GM12875 (cell line): ENCODE measurements around the gene MSANTD7.

Experiments used
- H3K4me3 ChIP-seq: one replicate; pipeline ENCODE4 v1.5.1; 2011; ENCODE audit warnings: low read depth, low read length, control low read depth
- TF ChIP-seq, protein P1 (sequence below): IDR thresholded peaks from 2 replicates; pipeline ENCODE4 v1.5.1; 2011; ENCODE audit warnings: low read depth, mild to moderate bottlenecking, control low read depth, inconsistent platforms, low read length, moderate library complexity, borderline replicate concordance; ENCODE audit not compliant: insufficient read depth

Gene MSANTD7, protein sequence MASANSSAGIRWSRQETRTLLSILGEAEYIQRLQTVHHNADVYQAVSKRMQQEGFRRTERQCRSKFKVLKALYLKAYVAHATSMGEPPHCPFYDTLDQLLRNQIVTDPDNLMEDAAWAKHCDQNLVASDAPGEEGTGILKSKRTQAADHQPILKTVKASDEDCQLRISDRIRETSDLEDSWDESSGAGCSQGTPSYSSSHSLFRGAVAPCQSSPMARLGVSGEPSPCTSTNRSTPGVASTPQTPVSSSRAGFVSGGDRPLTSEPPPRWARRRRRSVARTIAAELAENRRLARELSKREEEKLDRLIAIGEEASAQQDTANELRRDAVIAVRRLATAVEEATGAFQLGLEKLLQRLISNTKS

DNA sequence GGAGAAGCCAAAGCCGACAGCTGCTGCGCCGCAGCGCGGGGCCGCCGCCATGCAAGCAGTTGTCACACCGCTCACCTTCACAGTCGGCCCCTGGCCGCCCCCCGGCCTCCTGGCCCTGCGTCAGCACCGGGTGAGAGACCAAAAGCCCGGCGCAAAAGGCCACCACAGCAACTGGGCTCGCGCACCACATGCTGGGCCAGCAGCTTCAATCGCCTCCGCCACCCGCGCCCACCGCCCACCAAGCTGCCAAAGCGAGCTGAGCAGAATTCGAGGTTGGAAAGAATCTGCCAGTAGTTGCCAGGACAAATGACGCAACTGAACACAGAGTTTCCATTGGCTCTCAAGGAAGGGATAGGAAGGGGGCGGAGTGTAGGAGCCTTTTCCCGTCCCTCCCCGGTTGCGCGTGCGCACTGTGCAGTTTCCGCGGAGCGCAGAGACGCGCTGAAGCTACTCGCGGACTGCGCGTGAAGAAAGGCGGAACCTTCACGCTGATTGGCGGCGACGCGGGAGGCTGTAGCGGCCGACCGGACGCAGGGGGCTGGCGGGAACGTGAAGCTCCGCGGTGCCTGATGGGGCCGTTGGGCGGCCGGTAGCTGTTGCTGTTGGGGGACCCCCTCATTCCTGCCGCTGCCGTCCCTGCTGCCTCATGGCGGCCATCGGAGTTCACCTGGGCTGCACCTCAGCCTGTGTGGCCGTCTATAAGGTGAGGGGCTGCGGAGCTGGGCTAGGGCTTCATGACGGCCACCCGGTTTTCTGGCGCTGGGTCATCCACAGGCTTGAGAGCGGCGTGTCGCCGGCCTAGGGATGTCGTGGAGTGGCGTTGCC lies at the start of gene MSANTD7, which contains the start of the genes CDNF and HSPA14:
TSS of gene MSANTD7 (plus strand) at position 550 of the 825 bp plus-strand sequence. CDS start 3,979 bp downstream, outside the sequence.
TSS of gene CDNF (minus strand) at position 281 of the 825 bp plus-strand sequence. CDS start at position 190, 91 bp downstream.
TSS of gene HSPA14 (plus strand) at position 550 of the 825 bp plus-strand sequence. CDS start at position 647, 97 bp downstream.
- TF ChIP-seq, protein P1, sequence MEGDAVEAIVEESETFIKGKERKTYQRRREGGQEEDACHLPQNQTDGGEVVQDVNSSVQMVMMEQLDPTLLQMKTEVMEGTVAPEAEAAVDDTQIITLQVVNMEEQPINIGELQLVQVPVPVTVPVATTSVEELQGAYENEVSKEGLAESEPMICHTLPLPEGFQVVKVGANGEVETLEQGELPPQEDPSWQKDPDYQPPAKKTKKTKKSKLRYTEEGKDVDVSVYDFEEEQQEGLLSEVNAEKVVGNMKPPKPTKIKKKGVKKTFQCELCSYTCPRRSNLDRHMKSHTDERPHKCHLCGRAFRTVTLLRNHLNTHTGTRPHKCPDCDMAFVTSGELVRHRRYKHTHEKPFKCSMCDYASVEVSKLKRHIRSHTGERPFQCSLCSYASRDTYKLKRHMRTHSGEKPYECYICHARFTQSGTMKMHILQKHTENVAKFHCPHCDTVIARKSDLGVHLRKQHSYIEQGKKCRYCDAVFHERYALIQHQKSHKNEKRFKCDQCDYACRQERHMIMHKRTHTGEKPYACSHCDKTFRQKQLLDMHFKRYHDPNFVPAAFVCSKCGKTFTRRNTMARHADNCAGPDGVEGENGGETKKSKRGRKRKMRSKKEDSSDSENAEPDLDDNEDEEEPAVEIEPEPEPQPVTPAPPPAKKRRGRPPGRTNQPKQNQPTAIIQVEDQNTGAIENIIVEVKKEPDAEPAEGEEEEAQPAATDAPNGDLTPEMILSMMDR, result no peak
- peak within 1 kb of the TSS; percentile 100 for H3K4me3 ChIP-seq

DNA sequence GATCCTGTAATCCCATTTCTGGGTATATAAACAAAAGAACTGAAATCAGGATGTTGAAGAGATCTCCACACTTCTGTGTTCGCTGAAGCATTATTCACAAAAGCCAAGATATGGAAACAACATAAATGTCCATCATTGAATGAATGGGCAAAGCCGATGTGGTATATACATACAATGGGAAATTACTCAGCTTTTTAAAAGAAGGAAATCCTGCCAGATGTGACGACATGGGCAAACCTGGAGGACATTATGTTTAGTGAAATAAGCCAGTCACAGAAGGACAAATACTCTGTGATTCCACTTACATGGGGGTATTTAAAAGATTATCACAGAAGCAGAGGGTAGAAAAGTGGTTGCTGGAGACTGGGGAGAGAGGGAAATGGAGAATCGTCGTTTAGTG lies 39.5 kb upstream of the MSANTD7 start:
- TF ChIP-seq, protein P1, result no peak
- H3K4me3 ChIP-seq, result no peak overlapping the region

DNA sequence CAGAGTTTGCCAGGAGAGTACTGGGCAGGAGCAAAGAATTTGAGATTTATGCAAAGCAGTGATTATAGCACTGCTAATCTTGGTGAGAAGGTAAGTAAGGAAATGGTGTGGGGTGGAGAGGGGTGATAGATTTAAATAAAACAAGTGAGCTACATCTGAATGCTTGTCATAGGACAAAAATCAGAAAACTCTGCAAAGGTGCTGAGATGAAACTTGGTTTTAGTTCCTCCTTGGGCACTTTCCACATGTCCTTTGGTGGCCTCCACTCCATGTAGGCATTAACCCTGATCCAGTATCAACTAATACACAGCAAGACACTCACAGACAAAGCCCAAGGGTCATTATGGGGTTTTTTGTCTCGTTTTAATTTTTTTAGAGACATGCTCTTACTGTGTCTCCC lies 37.7 kb upstream of the MSANTD7 start:
- no peak overlapping the region for H3K4me3 ChIP-seq
- TF ChIP-seq, protein P1, result no peak

DNA sequence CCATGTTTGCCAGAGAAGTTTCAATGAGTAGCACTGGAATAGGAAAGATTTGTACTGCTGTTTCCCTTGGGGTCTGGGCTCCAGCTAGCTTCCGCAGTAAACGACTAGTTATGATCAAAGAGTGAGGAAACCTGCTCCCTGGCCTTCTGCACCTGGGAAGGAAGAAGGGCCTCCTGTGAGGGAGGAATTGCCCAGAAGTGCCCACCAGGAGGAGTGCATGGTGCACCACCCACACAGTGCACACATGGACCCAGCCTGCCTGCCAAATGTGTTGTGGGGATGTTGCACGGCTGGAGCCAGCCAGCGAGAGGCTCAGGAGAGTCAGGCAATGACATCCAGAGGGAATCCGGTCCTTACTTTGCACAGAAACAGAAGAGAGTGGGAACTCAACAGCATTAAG lies 36.4 kb upstream of the MSANTD7 start:
- TF ChIP-seq, protein P1, result 0 out of 2 replicates have a peak, but pooled peaks have one; percentile 4
- no peak overlapping the region for H3K4me3 ChIP-seq

DNA sequence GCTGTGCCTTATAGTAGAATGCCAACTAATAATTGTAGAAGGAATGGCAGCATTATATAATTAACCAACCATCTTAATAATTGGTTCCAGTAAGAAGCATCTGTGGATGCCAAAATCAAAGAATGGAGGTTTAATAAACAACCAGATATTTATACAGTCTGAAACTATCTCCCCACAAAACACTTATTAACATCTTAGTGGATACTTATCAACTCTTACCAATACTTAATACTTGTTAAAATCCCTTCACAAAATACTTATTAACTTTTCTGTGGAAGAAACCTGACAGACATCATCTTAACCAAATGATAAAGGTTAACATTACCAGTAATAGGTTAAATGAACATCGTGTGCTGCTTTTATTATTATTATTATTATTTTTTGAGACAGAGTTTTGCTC lies 34.3 kb upstream of the MSANTD7 start:
- TF ChIP-seq, protein P1, result no peak

DNA sequence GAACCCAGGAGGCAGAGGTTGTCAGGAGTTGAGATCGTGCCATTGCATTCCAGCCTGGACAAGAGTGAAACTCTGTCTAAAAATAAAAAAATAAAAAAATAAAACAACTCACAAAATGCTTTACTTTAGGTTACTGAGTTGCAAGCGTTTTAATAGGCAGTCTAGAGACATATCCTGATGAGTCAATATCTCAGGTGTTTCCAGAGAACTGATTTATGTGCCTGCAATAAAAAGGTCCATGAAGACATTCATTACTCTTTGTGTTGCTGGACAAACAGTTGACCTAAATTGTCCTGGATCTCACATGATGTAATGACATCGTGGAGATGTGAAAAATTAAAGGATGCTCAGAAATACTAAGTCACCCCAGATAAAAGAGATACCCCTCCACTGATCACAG lies 31.8 kb upstream of the MSANTD7 start:
- no peak overlapping the region for H3K4me3 ChIP-seq
- TF ChIP-seq, protein P1, result no peak

More for the DNA sequence above, 34.3 kb upstream of the MSANTD7 start:
- no peak overlapping the region for H3K4me3 ChIP-seq
